ENCODE results near the gene NOL9.

Gene NOL9

GRCh38 chr1:6511561-6512244, 42.6 kb downstream of the NOL9 start:
- Histone ChIP-seq H3K23ac (ENCODE audit: low read length) (no peak overlapping the region), H3K4me1 (ENCODE audit: control insufficient read depth in 1 of 2, insufficient read depth in 2 of 2, low read length in 2 of 2) (peaks cover 35 to 38% of the 10 kb centered on the region in 2 experiments), H4K91ac (ENCODE audit: low read depth, low read length) (peak overlapping the region; percentile 83), H3K14ac (ENCODE audit: low read length) (peak overlapping the region; percentile 45), H2BK5ac (ENCODE audit: low read depth, low read length, poor library complexity) (peak overlapping the region; percentile 78), H3K9ac (ENCODE audit: low read length) (no peak overlapping the region), H3K79me2 (ENCODE audit: control insufficient read depth, insufficient read depth, low read length, poor library complexity) (peaks cover 7% of the 10 kb centered on the region), H4K8ac (ENCODE audit: low read depth, low read length) (peak overlapping the region; percentile 18), H3K79me1 (ENCODE audit: low read length) (peaks cover 28% of the 10 kb centered on the region), H3K27me3 (ENCODE audit: insufficient read depth, low read length) (no peaks in the 10 kb centered on the region), H3K4me2 (ENCODE audit: low read length) (no peak overlapping the region), H3K27ac (ENCODE audit: low read depth, low read length) (no peak overlapping the region), H3K4me3 (ENCODE audit: low read depth, low read length) (no peak overlapping the region), H3K9me3 (ENCODE audit: insufficient read depth, low read depth, low read length) (no peaks in the 10 kb centered on the region), H2BK120ac (ENCODE audit: insufficient read depth, low read length, poor library complexity) (peak overlapping the region; percentile 65), H2BK12ac (ENCODE audit: low read length) (peak overlapping the region; percentile 100), H4K12ac (ENCODE audit: low read depth, low read length) (peak overlapping the region; percentile 54), H3K4ac (ENCODE audit: low read depth, low read length) (peak overlapping the region; percentile 23), H3K36me3 (ENCODE audit: control insufficient read depth in 1 of 2, insufficient read depth in 2 of 2, low read length in 2 of 2) (no peaks in the 10 kb centered on the region), H3K18ac (ENCODE audit: low read length) (peak overlapping the region; percentile 7), H2AK5ac (ENCODE audit: low read length) (peak overlapping the region; percentile 40), H2AFZ (ENCODE audit: insufficient read depth, low read length, poor library complexity) (peak overlapping the region; percentile 14)
- no peak for DNase-seq
- no CpG with 5 or more reads among the region's 16 CpGs for WGBS (ENCODE audit: extremely low coverage, insufficient coverage, insufficient read length)

GRCh38 chr1:6511056-6511455, 43.3 kb downstream of the NOL9 start:
- WGBS (ENCODE audit: extremely low coverage, insufficient coverage, insufficient read length): no CpG with 5 or more reads among the region's 6 CpGs
- H4K8ac ChIP-seq (ENCODE audit: low read depth, low read length): no peak overlapping the region
- no peak overlapping the region for H3K4me2 ChIP-seq (ENCODE audit: low read length)
- no peak overlapping the region for H2BK5ac ChIP-seq (ENCODE audit: low read depth, low read length, poor library complexity)
- H3K36me3 ChIP-seq (ENCODE audit: control insufficient read depth in 1 of 2, insufficient read depth in 2 of 2, low read length in 2 of 2): no peaks in the 10 kb centered on the region
- peaks cover 7% of the 10 kb centered on the region for H3K79me2 ChIP-seq (ENCODE audit: control insufficient read depth, insufficient read depth, low read length, poor library complexity)
- no peak overlapping the region for H2AFZ ChIP-seq (ENCODE audit: insufficient read depth, low read length, poor library complexity)
- peak overlapping the region; percentile 18 for H2BK120ac ChIP-seq (ENCODE audit: insufficient read depth, low read length, poor library complexity)
- no peaks in the 10 kb centered on the region for H3K27me3 ChIP-seq (ENCODE audit: insufficient read depth, low read length)
- no peak overlapping the region for H4K12ac ChIP-seq (ENCODE audit: low read depth, low read length)
- peak overlapping the region; percentile 100 for H2BK12ac ChIP-seq (ENCODE audit: low read length)
- no peak overlapping the region for H3K9ac ChIP-seq (ENCODE audit: low read length)
- no peak overlapping the region for H3K4ac ChIP-seq (ENCODE audit: low read depth, low read length)
- H3K18ac ChIP-seq (ENCODE audit: low read length): no peak overlapping the region
- peak overlapping the region; percentile 45 for H3K14ac ChIP-seq (ENCODE audit: low read length)
- H3K23ac ChIP-seq (ENCODE audit: low read length): no peak overlapping the region
- H3K4me3 ChIP-seq (ENCODE audit: low read depth, low read length): no peak overlapping the region
- DNase-seq: no peak
- no peaks in the 10 kb centered on the region for H3K9me3 ChIP-seq (ENCODE audit: insufficient read depth, low read depth, low read length)
- H3K27ac ChIP-seq (ENCODE audit: low read depth, low read length): no peak overlapping the region
- H2AK5ac ChIP-seq (ENCODE audit: low read length): peak overlapping the region; percentile 40
- H3K4me1 ChIP-seq (ENCODE audit: control insufficient read depth in 1 of 2, insufficient read depth in 2 of 2, low read length in 2 of 2): peaks cover 39 to 43% of the 10 kb centered on the region in 2 experiments
- H4K91ac ChIP-seq (ENCODE audit: low read depth, low read length): peak overlapping the region; percentile 20
- peaks cover 29% of the 10 kb centered on the region for H3K79me1 ChIP-seq (ENCODE audit: low read length)

GRCh38 chr1:6510493-6510892, 43.8 kb downstream of the NOL9 start:
- no peak for DNase-seq

GRCh38 chr1:6509919-6510291, 44.4 kb downstream of the NOL9 start:
- Histone ChIP-seq H3K36me3 (ENCODE audit: control insufficient read depth in 1 of 2, insufficient read depth in 2 of 2, low read length in 2 of 2) (no peaks in the 10 kb centered on the region), H3K9ac (ENCODE audit: low read length) (no peak overlapping the region), H2BK12ac (ENCODE audit: low read length) (no peak overlapping the region), H2AK5ac (ENCODE audit: low read length) (no peak overlapping the region), H3K4me2 (ENCODE audit: low read length) (no peak overlapping the region), H2AFZ (ENCODE audit: insufficient read depth, low read length, poor library complexity) (no peak overlapping the region), H3K4me1 (ENCODE audit: control insufficient read depth in 1 of 2, insufficient read depth in 2 of 2, low read length in 2 of 2) (peaks cover 36 to 40% of the 10 kb centered on the region in 2 experiments), H2BK120ac (ENCODE audit: insufficient read depth, low read length, poor library complexity) (no peak overlapping the region), H3K27me3 (ENCODE audit: insufficient read depth, low read length) (no peaks in the 10 kb centered on the region), H4K12ac (ENCODE audit: low read depth, low read length) (no peak overlapping the region), H3K9me3 (ENCODE audit: insufficient read depth, low read depth, low read length) (peaks cover 2% of the 10 kb centered on the region), H3K23ac (ENCODE audit: low read length) (no peak overlapping the region), H3K4me3 (ENCODE audit: low read depth, low read length) (no peak overlapping the region), H3K79me1 (ENCODE audit: low read length) (peaks cover 37% of the 10 kb centered on the region), H3K18ac (ENCODE audit: low read length) (no peak overlapping the region), H4K91ac (ENCODE audit: low read depth, low read length) (no peak overlapping the region), H3K4ac (ENCODE audit: low read depth, low read length) (no peak overlapping the region), H4K8ac (ENCODE audit: low read depth, low read length) (no peak overlapping the region), H3K14ac (ENCODE audit: low read length) (no peak overlapping the region), H3K79me2 (ENCODE audit: control insufficient read depth, insufficient read depth, low read length, poor library complexity) (peaks cover 7% of the 10 kb centered on the region), H2BK5ac (ENCODE audit: low read depth, low read length, poor library complexity) (no peak overlapping the region), H3K27ac (ENCODE audit: low read depth, low read length) (no peak overlapping the region)
- DNase-seq: no peak
- no CpG with 5 or more reads among the region's 10 CpGs for WGBS (ENCODE audit: extremely low coverage, insufficient coverage, insufficient read length)

More at GRCh38 chr1:6510493-6510892, 43.8 kb downstream of the NOL9 start:
- no CpG with 5 or more reads among the region's 6 CpGs for whole genome bisulfite sequencing (ENCODE audit: extremely low coverage, insufficient coverage, insufficient read length)
- Histone ChIP-seq H3K4ac (ENCODE audit: low read depth, low read length) (no peak overlapping the region), H4K12ac (ENCODE audit: low read depth, low read length) (no peak overlapping the region), H4K8ac (ENCODE audit: low read depth, low read length) (no peak overlapping the region), H2AFZ (ENCODE audit: insufficient read depth, low read length, poor library complexity) (no peak overlapping the region), H3K36me3 (ENCODE audit: control insufficient read depth in 1 of 2, insufficient read depth in 2 of 2, low read length in 2 of 2) (no peaks in the 10 kb centered on the region), H3K27ac (ENCODE audit: low read depth, low read length) (no peak overlapping the region), H3K79me2 (ENCODE audit: control insufficient read depth, insufficient read depth, low read length, poor library complexity) (peaks cover 7% of the 10 kb centered on the region), H3K23ac (ENCODE audit: low read length) (no peak overlapping the region), H2BK5ac (ENCODE audit: low read depth, low read length, poor library complexity) (no peak overlapping the region), H2BK120ac (ENCODE audit: insufficient read depth, low read length, poor library complexity) (no peak overlapping the region), H3K4me3 (ENCODE audit: low read depth, low read length) (no peak overlapping the region), H4K91ac (ENCODE audit: low read depth, low read length) (no peak overlapping the region), H3K79me1 (ENCODE audit: low read length) (peaks cover 34% of the 10 kb centered on the region), H2AK5ac (ENCODE audit: low read length) (peak overlapping the region; percentile 68), H3K14ac (ENCODE audit: low read length) (no peak overlapping the region), H3K4me2 (ENCODE audit: low read length) (no peak overlapping the region), H3K18ac (ENCODE audit: low read length) (no peak overlapping the region), H3K4me1 (ENCODE audit: control insufficient read depth in 1 of 2, insufficient read depth in 2 of 2, low read length in 2 of 2) (peaks cover 36 to 40% of the 10 kb centered on the region in 2 experiments), H3K9ac (ENCODE audit: low read length) (no peak overlapping the region), H3K9me3 (ENCODE audit: insufficient read depth, low read depth, low read length) (no peaks in the 10 kb centered on the region), H2BK12ac (ENCODE audit: low read length) (no peak overlapping the region), H3K27me3 (ENCODE audit: insufficient read depth, low read length) (no peaks in the 10 kb centered on the region)

Data from trophoblast cell (in vitro differentiated cells and primary cell).